Liver (tissue), 9 donors: ENCODE measurements around the gene SIRT6. TPM values are rescaled to one million over a fixed set of nuclear protein-coding genes. Genes with fewer than 3 reads are reported as not detected.

Experiments used
- DNase-seq: peaks from one replicate; pipeline ENCODE4 v3.0.0-alpha.2; 2017; ENCODE audit warnings: low spot score
- H3K27ac ChIP-seq, 2 donors: one replicate each; pipeline ENCODE4 v1.7.0; 2013; ENCODE audit warnings: inconsistent platforms in 2 of 2, low read length in 2 of 2, control low read depth in 1 of 2, low read depth in 1 of 2, mild to moderate bottlenecking in 1 of 2
- H3K27me3 ChIP-seq, 4 donors: one replicate each; pipeline versions ENCODE4 v1.6.1 to v1.7.0; 2013; ENCODE audit warnings: low read length in 3 of 4, inconsistent platforms in 1 of 4, mild to moderate bottlenecking in 1 of 4, moderate library complexity in 1 of 4; ENCODE audit not compliant: control insufficient read depth in 4 of 4, insufficient read depth in 4 of 4
- H3K36me3 ChIP-seq, 4 donors: one replicate each; pipeline versions ENCODE4 v1.6.1 to v1.7.0; 2013; ENCODE audit warnings: low read length in 3 of 4, mild to moderate bottlenecking in 3 of 4, low read depth in 1 of 4, moderate library complexity in 1 of 4; ENCODE audit not compliant: control insufficient read depth in 4 of 4, insufficient read depth in 3 of 4
- H3K4me1 ChIP-seq, 4 donors: one replicate each; pipeline versions ENCODE4 v1.6.1 to v1.7.0; 2013; ENCODE audit warnings: low read length in 3 of 4, mild to moderate bottlenecking in 3 of 4, moderate library complexity in 1 of 4; ENCODE audit not compliant: control insufficient read depth in 4 of 4, insufficient read depth in 4 of 4
- H3K4me3 ChIP-seq, 3 donors: one replicate each; pipeline versions ENCODE4 v1.6.1 to v1.7.0; 2013; ENCODE audit warnings: low read length in 3 of 3, control low read depth in 1 of 3, low read depth in 1 of 3, mild to moderate bottlenecking in 1 of 3
- H3K9ac ChIP-seq, 2 donors: one replicate each; pipeline ENCODE4 v1.7.0; 2013; ENCODE audit warnings: low read length in 2 of 2, mild to moderate bottlenecking in 2 of 2, moderate library complexity in 2 of 2, control low read depth in 1 of 2, low read depth in 1 of 2
- H3K9me3 ChIP-seq, 4 donors: one replicate each; pipeline versions ENCODE4 v1.6.1 to v1.7.0; 2013; ENCODE audit warnings: low read length in 3 of 4; ENCODE audit not compliant: control insufficient read depth in 4 of 4
- ATF3 ChIP-seq: IDR thresholded peaks from 2 replicates; pipeline ENCODE4 v1.6.1; 2016; ENCODE audit warnings: antibody characterized with exemption
- CTCF ChIP-seq: fragments of 150-350 bp; IDR thresholded peaks from 2 replicates; pipeline ENCODE4 v1.5.1; 2017; ENCODE audit warnings: improper control_type of control experiment, low read depth, low read length; ENCODE audit not compliant: missing input control
- EGR1 ChIP-seq, 2 donors: IDR thresholded peaks; 2 replicates each; pipeline ENCODE4 v1.6.1; 2016 to 2018; ENCODE audit warnings: antibody characterized with exemption in 2 of 2, low read depth in 2 of 2
- FOXA1 ChIP-seq: IDR thresholded peaks from 2 replicates; pipeline ENCODE4 v1.6.1; 2016; ENCODE audit warnings: antibody characterized with exemption
- FOXA2 ChIP-seq: IDR thresholded peaks from 2 replicates; pipeline ENCODE4 v1.6.1; 2016; ENCODE audit warnings: antibody characterized with exemption
- GABPA ChIP-seq, 2 donors: IDR thresholded peaks in 1 of 2; conservative IDR thresholded peaks in 1 of 2; 2 replicates each; pipeline ENCODE4 v1.6.1; 2016; ENCODE audit warnings: antibody characterized with exemption in 2 of 2, mild to moderate bottlenecking in 1 of 2, moderate library complexity in 1 of 2
- HNF4G ChIP-seq: IDR thresholded peaks from 2 replicates; pipeline ENCODE4 v1.6.1; 2016; ENCODE audit warnings: antibody characterized with exemption
- MAX ChIP-seq: IDR thresholded peaks from 2 replicates; pipeline ENCODE4 v1.6.1; 2016; ENCODE audit warnings: antibody characterized with exemption
- NR2F2 ChIP-seq: IDR thresholded peaks from 2 replicates; pipeline ENCODE4 v1.6.1; 2016; ENCODE audit warnings: antibody characterized with exemption
- REST ChIP-seq: IDR thresholded peaks from 2 replicates; pipeline ENCODE4 v1.6.1; 2016; ENCODE audit warnings: antibody characterized with exemption, mild to moderate bottlenecking
- RXRA ChIP-seq, 2 donors: IDR thresholded peaks; 2 replicates each; pipeline ENCODE4 v1.6.1; 2017 to 2018; ENCODE audit warnings: antibody characterized with exemption in 2 of 2, mild to moderate bottlenecking in 1 of 2
- SP1 ChIP-seq: IDR thresholded peaks from 2 replicates; pipeline ENCODE4 v1.6.1; 2018; ENCODE audit warnings: antibody characterized with exemption, mild to moderate bottlenecking
- TAF1 ChIP-seq: conservative IDR thresholded peaks from 2 replicates; pipeline ENCODE4 v1.6.1; 2016; ENCODE audit warnings: antibody characterized with exemption, mild to moderate bottlenecking
- ZBTB33 ChIP-seq: IDR thresholded peaks from 2 replicates; pipeline ENCODE4 v1.6.1; 2016; ENCODE audit warnings: antibody characterized with exemption
- WGBS: extraction: QIAGEN DNeasy Blood & Tissue Kit; methylation state at CpG from one replicate; pipeline ENCODE4 v1.1.7; 2013; 5-methylcytosine and 5-hydroxymethylcytosine counted together
- polyA plus RNA-seq, 2 donors: library from polyadenylated mRNA; stranded (reverse) in 1 of 2; unstranded in 1 of 2; fragments of 200-250 nt in 1 of 2; fragments of >200 nt in 1 of 2; fragmentation: Nextera tagmentation in 1 of 2; extraction: Ambion mirVana in 1 of 2; gene quantifications; one replicate each; pipeline versions ENCODE4 v1.2.1 to v1.2.3, GENCODE V29; 2013 to 2015
- total RNA-seq, 2 donors: library from RNA; depleted of rRNA; stranded (reverse); fragments of >200 nt; gene quantifications; one replicate each; pipeline ENCODE4 v1.2.3, GENCODE V29; 2014
- donor health status: healthy.
- donor health status: healthy.
- donor health status: healthy.
- donor health status: healthy.
- donor health status: healthy.

The SIRT6 gene
- total and polyA plus RNA-seq, 4 donors: 7.7 to 12.7 (median 9.8) TPM

GRCh38 chr19:4171676-4172075 lies 10.7 kb downstream of the SIRT6 start:
- H3K27me3 ChIP-seq: no peaks in the 10 kb centered on the region
- H3K9ac ChIP-seq: no peak overlapping the region
- 77% methylated on average over 22 of the region's 22 CpGs for WGBS
- DNase-seq: no peak
- H3K4me1 ChIP-seq: no peaks in the 10 kb centered on the region
- H3K36me3 ChIP-seq: peaks cover 22 to 35% (median 27%) of the 10 kb centered on the region in 4 donors
- no peaks in the 10 kb centered on the region for H3K9me3 ChIP-seq
- TF ChIP-seq FOXA1 (no peak), ATF3 (no peak), RXRA (IDR thresholded peaks at IDR 0.05) (no peak), MAX (no peak), FOXA2 (no peak), ZBTB33 (no peak), EGR1 (IDR thresholded peaks at IDR 0.05; ENCODE audit: low read depth in 2 of 2) (no peak), NR2F2 (no peak), TAF1 (no peak), GABPA (IDR thresholded peaks at IDR 0.05 in 1 of 2, conservative IDR thresholded peaks at IDR 0.05 in 1 of 2) (no peak)
- no peak overlapping the region for H3K4me3 ChIP-seq
- no peak overlapping the region for H3K27ac ChIP-seq

GRCh38 chr19:4164262-4164661 lies 18.1 kb downstream of the SIRT6 start:
- DNase-seq: no peak
- Histone ChIP-seq H3K4me1 (no peaks in the 10 kb centered on the region), H3K4me3 (no peak overlapping the region), H3K9ac (no peak overlapping the region), H3K27me3 (no peaks in the 10 kb centered on the region), H3K9me3 (no peaks in the 10 kb centered on the region), H3K36me3 (peaks cover 25 to 62% (median 38%) of the 10 kb centered on the region in 4 donors), H3K27ac (no peak overlapping the region)
- WGBS: 83% methylated on average over 11 of the region's 11 CpGs
- no peak for TF ChIP-seq REST
- TF ChIP-seq ATF3: no peak
- no peak for TF ChIP-seq MAX
- no peak for TF ChIP-seq TAF1
- TF ChIP-seq FOXA2: no peak
- TF ChIP-seq EGR1 (IDR thresholded peaks at IDR 0.05; ENCODE audit: low read depth in 2 of 2): no peak
- no peak for TF ChIP-seq RXRA (IDR thresholded peaks at IDR 0.05)
- TF ChIP-seq SP1: no peak
- no peak for TF ChIP-seq FOXA1
- TF ChIP-seq NR2F2: no peak
- TF ChIP-seq HNF4G: no peak
- TF ChIP-seq CTCF: no peak
